ENCODE results near the gene CHRNB1.
A peak's percentile ranks its signal among the peaks of the same experiment; 100 is the strongest.

CHRNB1 gene, protein sequence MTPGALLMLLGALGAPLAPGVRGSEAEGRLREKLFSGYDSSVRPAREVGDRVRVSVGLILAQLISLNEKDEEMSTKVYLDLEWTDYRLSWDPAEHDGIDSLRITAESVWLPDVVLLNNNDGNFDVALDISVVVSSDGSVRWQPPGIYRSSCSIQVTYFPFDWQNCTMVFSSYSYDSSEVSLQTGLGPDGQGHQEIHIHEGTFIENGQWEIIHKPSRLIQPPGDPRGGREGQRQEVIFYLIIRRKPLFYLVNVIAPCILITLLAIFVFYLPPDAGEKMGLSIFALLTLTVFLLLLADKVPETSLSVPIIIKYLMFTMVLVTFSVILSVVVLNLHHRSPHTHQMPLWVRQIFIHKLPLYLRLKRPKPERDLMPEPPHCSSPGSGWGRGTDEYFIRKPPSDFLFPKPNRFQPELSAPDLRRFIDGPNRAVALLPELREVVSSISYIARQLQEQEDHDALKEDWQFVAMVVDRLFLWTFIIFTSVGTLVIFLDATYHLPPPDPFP
- 7.9 reads per million, percentile 27 among the genes with 10 or more reads in this experiment for total RNA-seq

DNA sequence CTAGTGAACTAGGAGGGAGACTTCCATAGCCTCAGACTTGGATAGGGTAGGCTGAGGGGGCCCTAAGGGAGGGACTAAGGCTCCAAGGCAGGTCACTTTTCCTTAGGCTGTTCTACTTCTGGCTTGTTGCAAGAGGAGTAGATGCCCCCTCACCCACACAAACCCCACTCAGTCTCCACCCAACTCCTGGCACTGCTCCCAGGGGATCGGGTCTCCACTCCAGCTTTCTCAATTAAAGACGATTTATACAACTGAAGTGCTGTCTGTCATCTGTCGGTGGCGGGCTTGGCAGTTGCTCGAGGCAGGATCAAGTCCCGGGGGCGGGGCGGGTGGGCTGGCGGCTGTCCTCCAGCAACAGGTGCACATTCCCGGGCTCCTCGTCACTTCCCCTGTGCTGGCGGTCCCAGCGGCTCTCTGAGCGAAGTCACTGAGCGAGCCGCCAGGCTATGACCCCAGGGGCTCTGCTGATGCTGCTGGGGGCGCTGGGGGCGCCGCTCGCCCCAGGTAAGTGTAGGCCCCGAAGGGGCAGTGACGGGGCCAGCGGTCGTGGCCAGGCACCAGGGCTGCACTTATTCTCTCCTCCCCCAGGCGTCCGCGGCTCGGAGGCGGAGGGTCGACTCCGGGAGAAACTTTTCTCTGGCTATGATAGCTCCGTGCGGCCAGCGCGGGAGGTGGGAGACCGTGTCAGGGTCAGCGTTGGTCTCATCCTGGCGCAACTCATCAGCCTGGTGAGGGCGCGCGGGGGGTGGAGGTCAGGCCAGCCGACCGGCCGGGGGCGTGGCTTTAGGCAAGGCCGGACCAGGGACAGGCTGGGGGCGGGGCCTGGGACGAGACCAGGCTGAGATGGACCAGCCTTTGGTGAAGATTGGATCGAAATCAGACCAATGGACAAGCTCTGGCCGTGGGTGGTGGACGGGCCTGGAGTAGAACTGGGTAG, at the start of gene CHRNB1:
CHRNB1 (plus strand) TSS at position 380 of the 937 bp plus-strand sequence; CDS start at position 447, 67 bp downstream.
- no peak for DNase-seq

DNA sequence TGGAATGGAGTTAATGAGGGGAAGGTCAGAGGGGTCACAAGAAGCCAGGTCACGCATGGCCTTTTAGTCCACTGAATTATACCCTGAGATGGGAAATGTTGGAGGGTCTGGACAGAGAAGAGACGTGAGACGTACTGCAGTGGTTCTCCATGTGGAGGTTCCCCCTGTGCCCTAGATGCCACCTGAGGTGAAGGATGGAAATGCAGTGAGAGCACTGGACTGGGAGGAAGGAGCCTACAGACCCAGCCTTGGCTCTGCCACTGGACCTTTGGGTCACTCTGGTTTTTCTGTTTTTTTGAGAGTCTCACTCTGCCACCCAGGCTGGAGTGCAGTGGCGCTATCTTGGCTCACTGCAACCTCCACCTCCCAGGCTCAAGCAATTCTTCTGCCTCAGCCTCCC, 48.7 kb upstream of the CHRNB1 start:
- DNase-seq: no peak

DNA sequence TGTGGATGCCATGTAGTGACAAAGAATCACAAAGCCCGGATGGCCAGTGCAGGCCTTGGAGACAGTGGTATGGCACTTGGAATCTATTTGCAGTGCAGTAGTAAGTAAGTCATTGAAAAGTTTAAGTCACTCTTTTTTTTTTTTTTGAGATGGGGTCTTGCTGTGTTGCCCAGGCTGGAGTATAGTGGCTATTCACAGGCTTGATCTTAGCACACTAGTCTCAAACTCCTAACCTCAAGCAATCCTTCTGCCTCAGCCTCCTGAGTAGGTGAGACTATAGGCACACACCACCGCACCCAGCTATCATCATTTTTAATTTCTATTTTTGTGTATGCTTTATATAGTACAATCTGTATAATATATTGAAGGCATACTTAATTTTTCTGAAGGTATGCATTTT, 46.2 kb upstream of the CHRNB1 start:
- DNase-seq: no peak

DNA sequence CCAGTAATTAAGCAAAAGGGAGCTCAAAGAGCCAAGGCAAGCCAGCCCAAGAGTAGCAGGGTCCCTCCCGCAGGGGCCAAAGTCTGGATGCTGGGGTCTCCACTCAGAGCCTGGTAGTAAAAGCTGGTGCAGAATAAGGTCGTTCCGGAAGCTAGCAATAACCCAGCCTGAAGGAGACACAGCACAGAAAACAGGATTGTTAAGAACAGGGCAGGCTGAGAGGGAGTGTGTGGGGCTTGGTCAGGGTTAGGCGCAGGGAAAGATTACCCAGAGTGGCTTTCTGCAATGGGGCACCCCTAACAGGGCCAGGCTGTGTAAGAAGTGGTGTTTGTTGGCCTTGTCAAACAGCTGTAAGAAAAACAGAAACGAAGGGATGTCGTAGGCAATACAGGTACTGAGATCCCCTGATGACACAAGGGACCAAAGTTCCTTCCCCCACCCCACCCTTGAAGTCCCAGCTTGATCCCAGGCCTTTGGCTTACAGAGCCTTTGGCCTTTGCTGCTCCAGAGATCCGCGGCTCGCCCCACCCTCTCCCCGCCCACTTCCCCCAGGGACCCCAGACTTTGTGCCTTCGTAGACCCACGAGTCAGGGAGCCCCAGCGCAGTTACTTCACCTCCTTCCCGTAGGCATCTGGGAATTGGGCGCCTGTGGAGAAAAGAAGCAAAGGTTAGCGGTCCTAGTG, 41.7 kb upstream of the CHRNB1 start:
- DNase-seq: peak; percentile 19

DNA sequence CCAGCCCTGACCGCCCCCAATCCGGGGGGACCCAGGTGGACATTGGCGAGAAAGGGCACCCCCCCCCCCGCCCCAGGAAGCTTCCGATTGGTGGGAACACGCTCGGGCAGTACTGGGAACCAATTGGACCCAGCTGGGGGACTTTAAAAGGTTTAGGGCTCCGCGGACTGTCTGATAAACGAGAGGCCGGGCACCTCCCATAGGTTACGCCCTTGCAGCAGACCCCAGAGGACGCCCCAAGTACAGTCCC, 41.2 kb upstream of the CHRNB1 start:
- no peak for DNase-seq

DNA sequence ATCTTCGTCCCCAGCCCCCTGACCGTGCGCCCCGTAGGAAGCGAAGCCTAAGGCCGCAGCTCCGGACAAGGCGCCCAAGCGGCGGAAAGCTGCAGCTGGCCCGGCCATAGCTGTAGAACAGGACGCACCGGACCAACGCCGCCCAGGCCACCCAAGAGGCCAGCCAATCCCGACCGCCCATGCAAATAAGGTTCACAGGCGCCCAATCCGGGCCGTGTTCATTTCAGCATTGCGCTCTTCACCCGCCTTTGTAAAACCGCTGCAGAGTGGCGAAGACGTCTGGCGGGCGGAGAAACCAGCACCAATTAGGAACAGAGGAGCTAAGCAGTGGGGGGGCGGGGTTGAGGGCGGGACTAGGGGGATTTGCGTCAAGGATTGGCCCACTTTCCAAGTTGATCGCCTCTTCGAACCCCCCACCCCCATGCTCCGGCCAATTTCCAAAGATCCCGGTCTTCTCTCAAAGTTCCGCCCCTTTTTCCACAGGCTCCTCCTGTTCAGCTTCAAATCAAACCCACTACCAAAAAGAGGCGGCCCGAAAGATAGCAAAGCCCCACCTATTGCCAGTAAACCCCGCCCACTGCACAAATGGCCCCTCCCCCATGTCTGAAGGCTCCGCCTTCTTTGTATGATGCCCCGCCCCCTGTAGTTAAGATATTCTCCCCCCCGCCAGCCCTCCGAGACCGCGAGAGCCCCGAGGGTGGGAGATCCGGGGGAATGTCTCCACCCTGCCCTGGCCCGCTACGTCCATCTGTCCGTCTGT, 40.7 kb upstream of the CHRNB1 start, which contains the start of gene TMEM256:
TMEM256 (minus strand) TSS at position 121 of the 760 bp plus-strand sequence; CDS start at position 108, 13 bp downstream.
- DNase-seq: peak; percentile 93

DNA sequence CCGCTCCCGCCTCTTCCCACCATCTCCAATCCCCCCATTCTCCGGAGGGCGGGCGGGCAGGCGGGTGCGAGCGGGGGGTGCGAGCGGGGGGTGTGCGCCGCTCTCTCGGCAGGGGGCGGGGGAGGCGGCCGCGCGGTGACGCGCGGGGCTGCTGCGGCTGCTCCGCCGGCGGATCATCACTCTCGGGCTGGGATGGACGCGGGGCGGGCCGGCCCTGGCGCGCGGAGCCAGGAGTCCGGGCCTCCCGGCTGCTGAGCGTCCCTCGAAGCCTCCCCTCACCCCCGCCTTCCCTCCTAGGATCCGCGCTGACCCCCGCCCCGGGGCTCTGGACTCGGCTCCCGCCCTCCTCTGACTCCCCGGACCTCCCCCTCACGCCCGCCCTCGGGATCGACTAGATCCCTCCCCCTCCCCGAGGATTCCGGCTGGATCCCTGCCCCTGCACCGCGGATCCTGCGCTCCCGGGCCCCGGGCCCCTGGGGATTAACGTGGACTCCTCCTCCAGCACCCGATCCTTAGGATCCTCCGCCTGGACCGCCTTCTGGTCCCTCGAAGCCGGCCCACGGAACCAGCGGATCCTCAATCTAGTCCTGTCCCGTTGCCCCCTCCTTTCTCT, 40.0 kb upstream of the CHRNB1 start:
- DNase-seq: peak; percentile 68

DNA sequence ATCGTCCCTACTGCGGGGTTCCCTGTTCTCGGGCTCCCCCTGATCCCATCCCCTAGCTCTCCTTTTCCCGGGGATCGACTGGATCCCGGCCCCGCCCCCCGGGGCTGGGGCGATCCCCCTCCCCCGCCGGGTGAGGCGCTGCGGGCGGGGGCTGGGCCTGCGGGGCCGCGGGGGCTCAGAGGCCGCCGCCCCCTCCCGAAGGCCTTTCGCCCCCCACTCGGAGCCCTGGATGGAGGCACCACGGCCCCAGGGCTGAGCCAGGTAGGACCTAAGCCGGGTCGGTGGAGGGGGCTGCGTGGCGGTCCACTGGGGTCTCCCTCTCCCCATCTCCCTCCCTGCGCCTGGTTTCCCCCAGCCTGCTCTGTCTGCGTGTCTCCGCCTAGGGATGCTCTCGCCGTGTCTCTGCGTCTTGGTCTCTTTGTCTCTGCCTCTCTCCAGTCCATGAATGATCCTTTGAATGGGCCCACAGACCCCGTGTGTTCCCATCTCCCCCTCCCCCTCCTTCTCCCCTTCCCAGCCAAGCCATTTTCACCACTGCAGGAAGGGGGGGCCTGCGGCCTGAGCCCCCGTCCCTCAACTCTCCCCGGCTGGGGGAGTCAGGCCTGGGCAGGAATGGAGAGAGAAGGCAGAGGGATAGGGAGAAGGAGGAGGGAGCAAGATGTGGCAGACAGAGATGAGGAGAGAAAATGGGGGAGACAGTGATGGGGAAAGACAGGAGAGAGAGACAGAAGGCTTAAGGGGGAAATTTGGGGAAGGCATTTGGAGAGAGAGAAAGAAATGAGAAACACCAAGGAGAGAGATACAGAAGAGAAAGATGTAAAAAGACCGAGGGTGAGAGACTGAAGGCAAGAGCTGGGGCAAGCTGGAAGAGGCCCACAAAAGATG, 39.3 kb upstream of the CHRNB1 start:
- DNase-seq: no peak

DNA sequence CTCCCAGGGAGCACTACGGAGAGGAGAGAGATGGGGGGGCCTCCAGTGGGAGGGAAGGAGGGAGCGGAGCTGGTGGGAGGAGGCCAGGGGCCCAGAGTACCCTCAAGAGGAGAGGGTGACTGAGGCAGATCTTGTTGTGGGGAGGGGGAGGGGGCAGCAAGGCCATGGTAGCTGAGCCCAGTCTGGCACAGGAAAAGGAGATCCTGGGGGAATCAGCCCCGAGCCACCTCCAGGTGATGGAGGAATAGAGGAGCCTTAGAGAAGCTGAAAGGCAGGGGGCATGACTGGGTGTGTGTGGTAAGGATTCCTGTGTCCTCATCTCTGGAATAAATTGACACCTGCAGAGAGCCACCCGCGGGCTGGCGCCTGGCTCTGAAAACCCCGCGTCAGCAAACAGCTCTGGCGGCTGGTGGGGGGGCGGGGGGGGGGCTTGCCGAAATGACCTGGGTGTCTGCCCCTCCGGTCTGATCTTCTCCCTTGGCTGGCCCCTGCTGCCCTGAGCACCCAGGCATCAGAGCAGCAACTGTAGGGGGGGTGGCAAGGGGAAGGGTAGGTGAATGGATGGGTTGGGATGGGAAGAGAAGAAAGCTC, 38.5 kb upstream of the CHRNB1 start:
- DNase-seq: no peak

DNA sequence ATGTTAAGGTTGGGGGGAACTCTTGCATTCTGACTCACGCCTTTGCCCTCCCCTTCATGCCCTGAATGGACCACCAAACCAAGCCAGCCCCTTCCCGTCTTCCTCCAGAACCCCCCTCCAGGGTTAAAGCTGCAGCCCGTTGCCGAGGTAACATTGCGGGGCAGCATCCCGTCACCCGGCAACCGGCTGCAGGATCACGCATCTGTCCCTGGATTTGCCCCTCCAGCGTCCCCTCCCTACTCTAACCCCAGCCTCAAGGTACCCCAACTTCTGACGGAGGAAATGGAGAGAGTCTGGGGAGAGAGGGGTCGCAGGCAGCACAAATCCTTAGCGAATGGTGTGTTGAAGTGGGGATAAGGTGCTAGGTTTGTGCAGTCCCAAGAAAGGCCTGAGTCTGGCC, 37.8 kb upstream of the CHRNB1 start:
- no peak for DNase-seq

DNA sequence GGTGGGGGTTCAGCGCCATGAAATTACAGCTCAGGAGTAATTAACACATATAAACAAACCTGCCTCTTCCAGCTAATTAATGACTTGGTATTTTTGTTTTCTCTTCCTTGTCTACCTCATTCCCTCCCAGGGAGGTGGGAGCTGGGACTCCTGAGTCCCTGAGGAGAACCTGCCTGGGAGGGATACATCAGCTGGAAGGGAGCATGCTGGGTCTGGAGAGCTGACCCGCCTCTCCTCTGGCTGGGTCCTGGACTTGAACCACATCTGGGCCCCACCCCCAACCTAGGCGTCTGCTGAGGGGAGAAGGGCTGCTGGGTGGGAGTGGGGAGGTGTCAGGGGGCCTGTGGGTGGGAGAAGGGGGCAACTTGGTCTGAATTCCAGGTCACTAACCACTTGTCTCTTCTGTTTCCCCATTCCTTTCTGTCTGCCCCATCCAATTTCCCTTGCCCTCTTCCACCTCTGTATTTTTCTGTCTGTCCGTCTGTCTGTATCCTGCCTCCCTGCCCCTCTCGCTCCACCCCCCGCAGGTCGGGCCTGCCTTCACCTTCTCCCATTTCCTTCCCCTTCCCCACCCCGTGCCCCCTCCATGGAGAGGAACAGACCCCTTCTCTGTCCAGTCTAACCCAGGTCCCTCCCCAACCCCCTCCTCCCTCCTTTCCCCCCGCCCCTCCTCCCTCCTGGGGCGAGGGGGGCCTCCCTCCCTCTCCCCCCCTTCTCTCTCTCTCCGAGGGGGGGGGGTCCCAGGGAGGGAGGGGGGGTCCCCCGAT, 37.2 kb upstream of the CHRNB1 start, which contains the start of gene NLGN2:
NLGN2 (plus strand) TSS at position 361 of the 767 bp plus-strand sequence. CDS start 411 bp downstream, outside the sequence.
- no peak for DNase-seq

DNA sequence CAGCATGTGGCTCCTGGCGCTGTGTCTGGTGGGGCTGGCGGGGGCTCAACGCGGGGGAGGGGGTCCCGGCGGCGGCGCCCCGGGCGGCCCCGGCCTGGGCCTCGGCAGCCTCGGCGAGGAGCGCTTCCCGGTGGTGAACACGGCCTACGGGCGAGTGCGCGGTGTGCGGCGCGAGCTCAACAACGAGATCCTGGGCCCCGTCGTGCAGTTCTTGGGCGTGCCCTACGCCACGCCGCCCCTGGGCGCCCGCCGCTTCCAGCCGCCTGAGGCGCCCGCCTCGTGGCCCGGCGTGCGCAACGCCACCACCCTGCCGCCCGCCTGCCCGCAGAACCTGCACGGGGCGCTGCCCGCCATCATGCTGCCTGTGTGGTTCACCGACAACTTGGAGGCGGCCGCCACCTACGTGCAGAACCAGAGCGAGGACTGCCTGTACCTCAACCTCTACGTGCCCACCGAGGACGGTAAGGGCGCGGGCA, 36.6 kb upstream of the CHRNB1 start:
- no peak for DNase-seq

DNA sequence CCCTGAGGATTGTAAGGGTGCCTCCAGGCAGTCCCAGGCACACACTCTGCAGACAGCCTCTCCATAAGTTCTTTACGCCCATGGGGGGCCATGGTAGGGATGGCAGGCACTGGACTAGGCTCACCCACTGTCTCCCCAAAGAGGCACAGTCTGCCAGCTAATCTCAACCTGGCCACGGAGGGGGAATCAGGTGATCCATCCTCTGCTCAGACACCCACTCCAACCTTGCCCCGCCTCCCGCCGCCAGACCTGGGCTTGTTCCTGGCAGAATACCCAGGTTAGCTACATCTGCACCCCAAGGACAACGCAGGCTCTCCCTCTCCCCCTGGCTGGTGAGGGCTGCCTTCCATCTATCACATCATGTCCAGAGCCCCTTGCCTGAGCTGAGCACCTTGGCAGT, 36.0 kb upstream of the CHRNB1 start:
- DNase-seq: no peak

DNA sequence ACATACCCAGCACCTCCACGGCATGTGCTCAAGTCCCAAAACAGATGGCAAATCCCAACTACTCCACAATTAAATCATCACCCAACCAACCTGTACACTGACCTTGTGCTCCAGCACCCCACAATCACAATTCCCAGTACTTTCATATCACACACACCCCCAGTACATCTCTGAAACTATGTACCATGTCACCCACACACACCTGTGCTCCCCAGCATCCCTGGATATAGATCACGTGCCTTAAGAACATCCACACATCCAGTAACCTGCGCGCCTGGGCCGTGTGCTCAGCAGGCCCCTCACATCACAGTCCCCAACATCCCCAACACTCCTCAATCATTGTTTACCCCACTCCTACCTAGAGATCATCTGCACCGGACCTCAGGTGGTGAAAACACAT, 35.1 kb upstream of the CHRNB1 start:
- DNase-seq: no peak

DNA sequence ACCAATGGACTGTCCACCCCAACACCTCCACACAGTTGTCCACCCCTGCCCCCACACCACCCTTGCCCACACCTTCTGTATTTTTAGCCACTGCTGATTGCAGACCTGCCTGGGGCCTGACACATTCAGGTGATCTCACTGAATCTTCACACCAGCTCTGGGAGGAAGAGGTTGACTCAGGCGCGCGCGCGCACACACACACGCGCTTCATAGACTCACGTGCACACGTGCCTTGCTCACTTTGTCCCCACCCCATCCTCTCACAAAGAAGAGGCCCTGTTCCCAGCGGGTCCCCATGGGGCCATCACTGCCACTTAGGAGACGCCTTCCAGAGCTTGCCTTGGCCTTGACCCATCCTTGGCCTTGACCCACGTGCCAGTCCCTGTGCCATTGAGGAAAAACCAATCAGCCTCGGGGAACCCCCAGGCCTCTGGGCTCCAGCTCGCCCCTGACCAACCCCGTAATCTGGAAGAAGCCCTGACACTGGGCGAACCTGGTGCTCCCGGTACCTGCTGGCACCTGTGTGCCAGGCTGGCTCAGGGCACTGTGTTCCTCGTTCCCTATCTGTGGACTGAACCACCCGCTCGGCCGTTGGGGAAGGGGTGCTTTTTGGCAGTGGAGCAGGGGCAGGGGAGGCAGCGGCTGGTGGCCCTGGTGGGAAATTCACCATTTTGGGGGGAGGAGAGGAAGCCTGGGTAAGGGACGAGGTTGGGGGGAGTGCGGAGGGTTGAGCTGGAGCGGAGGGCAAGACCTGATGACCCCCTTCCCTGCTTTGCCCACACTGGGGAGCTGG, 34.0 kb upstream of the CHRNB1 start:
- no peak for DNase-seq

DNA sequence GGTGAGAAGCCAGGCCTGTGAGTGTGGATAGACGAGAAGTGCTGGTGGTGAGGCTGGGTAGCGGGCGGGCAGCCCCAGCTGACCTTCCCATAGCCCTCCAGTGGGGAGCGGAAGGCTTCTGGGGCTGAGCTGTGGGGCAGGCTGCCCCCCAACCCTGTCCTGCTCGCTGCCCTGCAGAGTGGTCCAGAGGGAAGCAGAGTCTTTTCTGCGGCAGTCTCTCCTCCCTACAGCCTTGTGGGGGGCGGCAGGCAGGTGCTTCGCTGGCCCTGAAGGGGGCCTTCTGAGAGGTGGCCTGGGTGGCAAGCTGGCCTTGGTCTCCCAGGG, 33.5 kb upstream of the CHRNB1 start:
- DNase-seq: no peak

DNA sequence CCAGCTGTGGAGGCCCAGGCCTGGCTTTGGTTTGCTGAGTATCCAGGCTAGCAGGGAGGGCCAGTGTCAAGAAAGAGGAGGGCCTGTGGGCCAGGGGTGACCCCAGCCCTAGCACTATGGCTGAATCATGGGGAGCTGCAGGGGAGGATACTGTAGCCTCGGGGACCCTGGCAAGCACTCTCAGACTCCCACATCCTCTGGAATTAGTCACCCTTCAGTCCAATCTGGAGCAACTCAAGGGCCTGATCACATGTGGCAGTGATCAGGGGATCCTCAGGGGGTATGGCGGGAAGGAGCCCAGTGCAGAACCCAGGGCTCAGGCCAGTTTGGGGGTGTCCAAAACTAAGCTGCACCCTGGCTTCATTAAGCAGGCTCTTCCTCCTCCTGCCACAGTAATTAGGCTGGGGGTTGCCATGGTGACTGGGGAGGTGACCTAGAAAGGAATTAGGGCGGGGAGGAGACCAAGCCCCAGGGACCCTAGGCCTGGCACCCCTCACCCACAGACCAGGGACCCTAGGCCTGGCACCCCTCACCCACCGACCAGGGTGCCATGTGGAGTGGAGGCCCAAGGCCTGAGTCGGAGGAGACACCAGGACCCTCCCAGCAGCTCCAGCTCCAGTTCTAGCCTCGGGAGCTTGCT, 31.4 kb upstream of the CHRNB1 start:
- no peak for DNase-seq

DNA sequence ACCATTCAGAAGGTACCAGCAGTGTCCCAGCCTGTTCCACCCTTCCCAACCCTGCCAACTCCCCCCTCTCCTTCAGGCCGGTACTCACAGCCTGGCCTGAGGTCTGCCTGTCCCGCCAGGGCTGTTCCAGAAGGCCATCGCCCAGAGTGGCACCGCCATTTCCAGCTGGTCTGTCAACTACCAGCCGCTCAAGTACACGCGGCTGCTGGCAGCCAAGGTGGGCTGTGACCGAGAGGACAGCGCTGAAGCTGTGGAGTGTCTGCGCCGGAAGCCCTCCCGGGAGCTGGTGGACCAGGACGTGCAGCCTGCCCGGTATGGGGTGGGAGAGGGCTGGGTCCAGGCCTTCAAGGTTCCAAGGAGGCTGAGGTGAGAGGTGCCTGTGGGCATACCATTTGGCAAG, 30.0 kb upstream of the CHRNB1 start:
- DNase-seq: no peak
